SHP77 (cell line): ENCODE data around the gene BMERB1.
"Not testable (repeated sequence)": the region's sequence is repeated elsewhere in the genome, so short reads cannot be mapped to it uniquely, and the experiment has no call there.

ENCODE experiments used
- DNase-seq, 2 experiments: peaks; one replicate each; lab custom pipeline; 2025; lab: John Stamatoyannopoulos, UW

The BMERB1 gene

DNA sequence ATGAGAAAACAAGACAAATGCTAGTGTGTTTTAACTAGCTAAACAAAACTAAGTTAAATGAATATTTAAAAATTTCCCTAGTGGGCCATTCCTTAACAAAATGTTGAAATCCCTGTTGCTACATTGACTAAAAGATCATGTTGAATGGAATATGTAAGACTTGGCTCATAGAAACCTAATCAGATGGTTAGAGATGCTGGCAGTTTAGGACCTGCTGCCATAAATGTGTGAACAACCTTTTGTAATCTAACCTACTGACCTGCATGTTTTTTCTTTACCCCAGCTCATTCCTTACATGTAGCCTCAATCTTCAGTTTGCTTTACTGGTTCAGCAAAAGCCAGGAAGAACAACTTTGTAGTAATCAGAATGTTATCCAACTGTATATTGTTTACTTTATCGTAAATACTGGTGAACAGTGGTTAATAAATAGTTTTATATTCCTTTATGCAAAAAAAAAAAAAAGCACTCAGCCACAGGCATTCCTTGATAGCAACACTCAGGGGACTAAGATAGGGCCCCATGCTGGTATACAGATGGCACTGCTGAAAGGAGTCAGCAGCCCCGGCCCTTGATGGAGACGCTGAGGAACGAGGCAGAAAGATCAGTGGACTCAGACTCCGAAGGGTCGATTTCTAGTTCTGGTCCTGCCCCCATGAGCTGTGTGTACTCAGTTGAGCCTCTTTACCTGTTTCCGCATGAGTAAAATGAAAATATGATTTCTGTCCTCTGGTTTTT, 130.4 kb downstream of the BMERB1 start:
- DNase-seq = no peak

DNA sequence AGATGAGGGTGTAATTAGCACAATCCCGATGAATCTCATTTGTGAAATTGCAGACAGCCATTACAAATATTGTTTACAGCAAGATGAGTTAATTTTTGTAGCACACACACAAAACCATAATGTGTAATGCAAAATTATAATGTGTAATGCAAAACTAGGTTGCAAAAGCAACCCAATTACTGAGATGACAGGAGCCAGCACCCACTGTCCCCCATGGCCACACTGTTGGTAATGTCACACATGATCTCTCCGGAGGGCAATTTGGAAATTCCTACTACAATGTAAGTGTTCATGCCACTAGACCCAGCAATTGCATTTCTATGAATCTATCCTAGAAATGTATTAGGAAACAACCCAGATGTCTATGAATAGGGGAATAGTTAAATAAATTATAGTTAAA, 131.7 kb downstream of the BMERB1 start:
- no peak for DNase-seq

DNA sequence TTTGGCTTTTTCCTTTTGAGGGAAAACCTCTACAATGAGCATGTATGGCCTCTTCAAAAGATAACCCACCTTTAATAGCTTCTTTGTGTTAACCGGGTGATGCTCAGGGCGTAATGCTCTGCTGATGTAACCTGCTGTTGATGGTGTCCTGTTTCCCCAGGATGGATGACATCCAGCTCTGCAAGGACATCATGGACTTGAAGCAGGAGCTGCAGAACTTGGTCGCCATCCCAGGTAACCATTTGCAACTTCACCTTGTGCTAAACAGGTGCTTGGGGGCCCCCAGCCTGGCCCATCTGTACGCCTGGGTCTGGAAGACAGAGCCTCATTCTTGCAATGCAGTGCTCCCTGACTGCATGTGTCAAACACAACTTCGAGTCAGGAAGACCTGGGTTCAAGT, 133.4 kb downstream of the BMERB1 start:
- no peak for DNase-seq

DNA sequence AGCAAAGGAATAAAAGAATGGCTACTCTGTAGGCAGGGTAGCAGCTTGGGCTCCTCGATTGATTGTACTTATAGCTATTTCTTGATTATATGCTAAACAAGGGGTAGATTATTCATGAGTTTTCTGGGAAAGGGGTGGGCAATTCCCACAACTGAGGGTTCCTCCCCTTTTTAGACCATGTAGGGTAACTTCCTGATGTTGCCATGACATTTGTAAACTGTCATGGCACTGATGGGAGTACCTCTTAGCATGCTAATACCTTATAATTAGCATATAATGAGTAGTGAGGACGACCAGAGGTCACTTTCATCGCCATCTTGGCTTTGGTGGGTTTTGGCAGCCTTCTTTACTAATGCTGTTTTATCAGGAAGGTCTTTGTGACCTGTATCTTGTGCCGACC, 136.3 kb downstream of the BMERB1 start:
- DNase-seq = not testable (repeated sequence)

GRCh38 chr16:15571557-15571956, 137.2 kb downstream of the BMERB1 start:
- DNase-seq = no peak

DNA sequence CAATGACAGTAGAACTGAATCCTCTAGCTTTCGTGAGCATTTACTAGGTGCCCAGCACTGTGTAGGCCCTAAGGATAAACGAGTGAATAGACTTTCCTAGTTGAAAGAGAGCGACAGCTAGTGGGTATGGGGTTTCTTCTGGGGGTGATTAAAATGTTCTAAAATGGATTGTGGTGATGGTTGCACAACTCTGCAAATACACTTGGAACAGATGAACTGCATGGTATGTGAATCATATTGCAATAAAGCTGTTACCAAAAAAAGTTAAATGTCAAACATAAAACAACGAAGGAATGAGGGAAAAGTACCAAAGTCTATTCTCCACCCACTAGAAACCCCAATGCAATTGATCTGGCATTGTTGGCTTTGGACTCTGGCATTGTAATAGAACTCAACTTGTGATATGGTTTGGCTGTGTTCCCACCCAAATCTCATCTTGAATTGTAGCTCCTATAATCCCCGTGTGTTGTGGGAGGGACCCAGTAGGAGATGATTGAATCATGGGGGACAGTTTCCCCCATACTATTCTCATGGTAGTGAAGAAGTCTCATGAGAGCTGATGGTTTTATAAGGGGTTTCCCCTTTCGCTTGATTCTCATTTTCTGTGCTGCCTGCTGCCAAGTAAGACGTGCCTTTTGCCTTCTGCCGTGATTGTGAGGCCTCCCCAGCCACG, 138.1 kb downstream of the BMERB1 start:
- no peak for DNase-seq

- DNase-seq = no peak
Observed at GRCh38 chr16:15573274-15573895, 139.0 kb downstream of the BMERB1 start.

DNA sequence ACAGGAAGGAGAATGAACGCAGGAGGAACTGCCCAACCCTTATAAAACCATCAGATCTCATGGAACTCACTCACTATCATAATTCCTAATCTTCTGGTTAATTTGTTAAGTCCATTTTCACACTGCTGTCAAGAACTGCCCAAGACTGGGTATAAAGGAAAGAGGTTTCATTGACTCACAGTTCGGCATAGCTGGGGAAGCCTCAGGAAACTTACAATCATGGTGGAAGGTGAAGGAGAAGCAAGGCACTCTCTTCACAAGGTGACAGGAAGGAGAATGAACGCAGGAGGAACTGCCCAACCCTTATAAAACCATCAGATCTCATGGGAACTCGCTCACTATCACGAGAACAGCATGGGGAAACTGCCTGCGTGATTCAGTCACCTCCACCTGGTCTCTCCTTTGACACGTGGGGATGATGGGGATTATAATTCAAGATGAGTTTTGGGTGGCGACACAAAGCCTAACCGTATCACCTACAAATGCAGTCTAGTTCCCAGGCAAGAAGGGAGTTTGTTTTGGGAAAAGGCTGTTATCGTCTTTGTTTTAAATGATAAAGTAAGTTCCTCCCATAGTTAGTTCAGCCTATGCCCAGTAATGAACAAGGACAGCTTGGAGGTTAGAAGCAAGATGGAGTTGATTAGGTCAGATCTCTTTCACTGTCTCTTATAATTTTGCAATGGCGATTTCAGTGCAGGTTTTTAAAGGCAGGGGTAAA, 139.7 kb downstream of the BMERB1 start:
- not testable (repeated sequence) for DNase-seq

GRCh38 chr16:15574614-15574948, 140.2 kb downstream of the BMERB1 start:
- no peak for DNase-seq

DNA sequence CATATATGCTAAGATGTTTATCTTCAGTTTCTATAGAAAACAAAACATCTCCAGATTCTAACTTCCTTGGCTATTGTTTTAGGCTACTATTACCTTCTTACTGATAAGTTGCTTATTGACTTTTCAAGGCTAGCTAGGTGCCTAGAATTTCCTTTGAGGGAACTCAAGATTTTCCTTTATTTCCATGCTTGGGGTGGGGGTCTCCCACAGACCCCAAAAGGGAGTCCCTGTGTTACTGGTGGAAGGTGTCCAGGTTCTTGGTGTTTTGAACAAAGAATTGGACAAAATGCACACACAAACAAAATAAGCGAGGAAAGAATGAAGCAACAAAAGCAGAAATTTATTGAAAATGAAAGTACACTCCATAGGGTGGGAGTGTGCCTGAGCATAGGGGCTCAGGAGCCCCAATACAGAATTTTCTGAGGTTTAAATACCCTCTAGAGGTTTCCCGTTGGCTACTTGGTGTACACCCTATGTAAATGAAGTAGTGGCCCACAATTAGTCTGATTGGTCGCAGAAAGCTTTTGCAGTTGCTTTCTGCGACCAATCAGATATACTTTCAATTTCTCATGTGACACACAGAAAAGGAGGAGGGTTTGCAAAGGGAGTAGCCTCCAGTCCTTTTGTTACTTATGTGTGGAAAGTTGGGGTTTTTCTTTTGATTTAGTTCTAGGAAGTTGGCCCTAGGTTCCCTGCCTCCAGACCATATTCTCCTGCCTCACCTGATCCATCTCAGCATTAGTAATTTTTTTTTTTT, 141.1 kb downstream of the BMERB1 start:
- DNase-seq = peak; percentile 39 to 47

- peak; percentile 82 to 89 for DNase-seq
Observed at GRCh38 chr16:15576960-15577958, 142.9 kb downstream of the BMERB1 start.

- no peak for DNase-seq
Observed at GRCh38 chr16:15578824-15579223, 144.4 kb downstream of the BMERB1 start.

DNA sequence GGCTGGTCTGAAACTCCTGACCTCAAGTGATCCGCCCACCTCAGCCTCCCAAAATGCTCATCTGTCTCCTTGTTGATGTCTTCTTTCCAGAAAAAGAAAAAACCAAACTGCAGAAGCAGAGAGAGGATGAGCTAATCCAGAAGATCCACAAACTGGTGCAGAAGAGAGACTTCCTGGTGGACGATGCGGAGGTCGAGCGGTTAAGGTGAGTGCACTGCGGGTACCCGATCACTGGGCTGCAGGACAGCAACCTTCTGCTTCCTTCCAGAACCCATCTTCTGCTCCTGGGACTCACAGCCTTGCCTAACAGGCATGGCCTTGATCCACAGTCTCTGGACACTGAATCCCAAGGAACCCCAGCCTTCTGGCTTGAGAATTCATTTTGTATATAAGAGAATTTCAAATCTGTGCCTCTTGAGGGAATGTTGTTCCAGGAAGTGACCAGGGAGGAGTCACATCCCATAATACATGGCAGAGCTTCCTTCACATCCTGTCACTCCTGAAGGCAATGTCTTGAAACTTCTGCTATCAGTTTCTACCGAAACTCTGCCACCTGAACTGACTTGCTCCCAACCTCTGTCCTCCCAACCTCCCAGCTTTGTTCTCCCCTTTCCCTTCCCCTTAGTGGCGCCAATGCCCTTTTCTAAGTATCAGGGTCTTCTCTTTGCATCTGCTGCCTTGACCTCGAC, 146.9 kb downstream of the BMERB1 start:
- no peak for DNase-seq

DNA sequence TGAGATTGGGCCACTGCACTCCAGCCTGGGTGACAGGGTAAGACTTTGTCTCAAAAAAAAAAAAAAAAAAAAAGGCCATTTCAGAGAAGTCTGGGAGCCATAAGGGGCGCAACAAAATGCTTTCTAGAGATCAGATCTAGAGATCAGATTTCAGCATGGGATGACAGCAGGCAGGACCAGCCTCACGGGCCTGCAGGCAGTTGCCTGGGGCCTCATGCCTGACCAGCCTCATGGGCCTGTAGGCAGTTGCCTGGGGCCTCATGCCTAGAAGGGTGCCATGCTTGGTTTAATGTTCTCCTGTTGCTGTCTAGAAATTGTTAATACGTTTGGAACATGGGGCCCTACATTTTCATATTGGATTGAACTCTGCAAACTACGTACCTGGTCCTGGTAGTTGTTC, 149.1 kb downstream of the BMERB1 start:
- DNase-seq = no peak

- no peak for DNase-seq
Observed at GRCh38 chr16:15585956-15586355, 151.6 kb downstream of the BMERB1 start.

GRCh38 chr16:15586716-15587115, 152.3 kb downstream of the BMERB1 start:
- DNase-seq = no peak

DNA sequence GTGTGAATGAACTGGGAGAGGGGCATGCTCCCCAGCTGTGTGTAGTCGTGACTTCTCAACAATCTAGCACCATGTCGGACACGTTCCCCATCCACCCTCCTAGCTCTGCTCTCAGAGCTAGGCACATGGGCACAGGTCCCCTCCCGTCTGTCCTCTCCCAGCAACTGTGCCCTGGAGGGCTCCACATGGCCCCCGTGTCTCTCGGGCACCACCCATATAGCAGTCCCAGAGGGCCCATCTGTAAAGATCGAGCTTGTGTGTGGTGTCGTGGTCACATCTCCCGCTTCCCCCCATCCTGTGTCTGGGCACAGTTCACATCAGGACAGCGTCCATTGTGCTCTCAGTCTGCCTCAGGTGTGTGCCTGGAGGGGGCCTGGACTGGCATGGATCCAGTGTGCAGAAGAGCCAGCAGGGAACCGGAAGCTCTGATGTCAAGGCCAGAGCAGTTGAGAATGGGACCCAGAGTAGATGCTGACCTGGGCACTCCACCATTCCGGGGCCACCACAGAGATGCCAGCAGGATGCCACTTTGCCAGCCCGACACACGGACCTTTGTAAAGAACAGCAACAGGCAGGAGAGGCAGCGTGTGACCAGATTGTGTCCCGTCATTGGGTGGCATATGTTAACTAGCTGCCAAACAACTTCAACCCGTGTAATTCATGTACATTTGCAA, 152.9 kb downstream of the BMERB1 start:
- DNase-seq = no peak

DNA sequence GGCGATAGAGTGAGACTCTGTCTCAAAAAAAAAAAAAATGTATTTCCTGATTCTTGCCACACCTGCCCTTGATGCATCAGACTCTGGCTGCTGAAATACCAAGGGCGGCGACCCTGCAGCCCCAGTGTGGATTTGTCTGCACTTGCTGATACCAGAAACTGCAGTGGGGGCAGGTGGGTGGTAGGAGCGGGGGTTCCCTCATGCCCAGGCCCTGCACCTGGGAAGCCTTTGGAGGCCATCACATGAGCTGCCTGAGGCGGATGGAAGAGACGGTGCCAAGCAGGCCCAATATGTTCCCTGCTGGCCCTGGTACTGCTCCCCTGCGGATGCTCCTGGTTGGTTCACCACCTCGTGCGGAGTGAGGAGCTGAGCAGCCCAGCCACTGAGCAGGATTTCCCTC, 157.9 kb downstream of the BMERB1 start:
- DNase-seq = no peak

DNA sequence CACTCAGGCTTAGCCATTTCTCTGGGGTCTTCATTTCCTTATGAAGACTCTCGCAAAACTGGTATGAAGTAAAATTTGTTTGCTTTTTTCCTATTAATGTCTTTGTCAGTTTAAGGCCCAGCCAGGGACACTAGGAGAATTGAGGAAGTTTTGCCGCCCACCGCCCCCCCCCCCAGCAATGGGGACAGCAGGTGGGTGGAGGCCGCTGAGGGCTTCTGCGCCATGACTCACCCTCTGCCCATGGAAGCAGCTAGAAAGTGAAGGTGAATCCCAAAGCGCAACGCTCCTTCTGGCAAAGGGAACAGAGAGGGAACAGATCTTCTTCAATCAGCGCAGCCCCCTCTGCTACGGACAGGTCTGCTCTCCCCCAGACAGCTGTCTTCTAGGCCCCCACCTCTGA, 158.8 kb downstream of the BMERB1 start:
- no peak for DNase-seq
